ENCODE results near the gene METTL18.

METTL18 gene

GRCh38 chr1:169784102-169784501 lies 10.6 kb downstream of the METTL18 start:
- no peak for DNase-seq

DNA sequence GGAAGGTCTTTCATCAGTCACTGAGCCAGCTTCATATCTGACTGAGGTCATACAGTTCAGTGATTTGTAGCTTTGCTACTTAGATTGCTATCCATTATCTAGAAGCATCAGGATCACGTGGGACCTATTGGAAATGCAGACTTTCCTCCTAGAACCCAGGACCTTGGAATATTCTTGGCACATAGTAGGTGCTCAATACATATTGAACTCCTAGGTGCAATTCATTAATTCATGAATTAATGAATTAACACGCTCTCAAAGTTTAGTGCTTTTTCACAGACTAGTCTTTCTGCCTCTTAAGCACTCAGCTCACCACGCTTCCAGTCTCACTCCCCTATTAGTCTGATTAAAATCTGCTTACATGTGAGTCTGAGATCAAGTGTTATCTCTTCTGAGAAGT lies 12.1 kb downstream of the METTL18 start:
- no peak for DNase-seq

GRCh38 chr1:169779970-169780369 lies 14.7 kb downstream of the METTL18 start:
- DNase-seq = no peak

- no peak for DNase-seq
Measured at GRCh38 chr1:169779150-169779549, 15.6 kb downstream of the METTL18 start.

- no peak for DNase-seq
Measured at GRCh38 chr1:169776440-169776839, 18.3 kb downstream of the METTL18 start.

GRCh38 chr1:169768161-169768560 lies 26.5 kb downstream of the METTL18 start:
- DNase-seq = no peak

DNA sequence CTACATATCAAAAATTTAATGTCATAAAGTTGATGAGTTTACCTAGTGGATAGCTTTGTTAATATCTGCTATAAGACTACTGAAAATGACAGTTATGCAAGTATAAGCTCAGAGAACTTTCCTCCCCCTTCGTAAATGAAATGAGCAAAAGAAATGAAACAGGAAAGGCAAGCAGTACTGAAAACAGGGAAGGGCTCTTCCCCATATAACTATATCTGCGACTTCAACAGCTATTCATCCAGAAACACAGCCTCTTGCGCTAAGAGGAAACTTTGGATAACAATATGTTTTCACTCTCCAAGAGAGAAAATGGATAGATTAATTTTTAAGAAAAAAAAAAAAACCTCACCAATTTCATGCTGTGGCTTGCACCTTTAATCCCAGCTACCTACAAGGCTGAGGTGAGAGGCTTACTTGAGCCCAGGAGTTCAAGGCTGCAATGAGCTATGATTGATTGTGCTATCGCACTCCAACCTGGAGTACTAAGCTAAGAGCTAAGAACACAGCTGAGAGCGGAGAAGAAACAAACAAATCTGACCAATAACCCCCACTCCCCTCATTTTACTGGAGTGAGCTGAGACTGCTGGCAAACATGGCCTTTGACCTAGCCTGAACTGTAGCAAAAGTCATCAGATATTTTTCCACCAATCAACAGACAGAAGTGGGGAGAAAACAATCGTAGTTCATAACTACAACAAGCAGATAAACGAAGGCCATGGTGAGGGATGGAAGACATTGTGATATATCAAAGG lies 29.0 kb downstream of the METTL18 start:
- DNase-seq = no peak

- no peak for DNase-seq
Measured at GRCh38 chr1:169764919-169765318, 29.8 kb downstream of the METTL18 start.

DNA sequence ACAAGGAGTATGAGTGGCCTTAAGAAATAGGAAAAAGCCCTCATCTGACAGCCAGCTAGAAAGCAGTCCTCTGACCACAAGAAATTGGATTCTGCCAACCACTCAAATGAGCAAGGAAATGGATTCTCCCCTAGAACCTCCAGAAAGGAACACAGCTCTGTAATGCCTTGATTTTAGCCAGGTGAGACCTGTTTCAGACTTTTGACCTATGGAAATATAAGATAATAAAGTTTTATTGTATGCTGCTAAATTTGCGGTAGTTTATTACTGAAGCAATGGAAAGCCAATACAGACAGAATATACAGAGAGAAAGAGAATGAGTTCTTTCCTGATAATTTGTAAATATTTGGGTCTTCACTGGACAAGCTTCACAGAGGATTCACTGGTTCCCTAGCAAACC lies 32.0 kb downstream of the METTL18 start:
- no peak for DNase-seq

- no peak for DNase-seq
Measured at GRCh38 chr1:169759038-169759437, 35.7 kb downstream of the METTL18 start.

DNA sequence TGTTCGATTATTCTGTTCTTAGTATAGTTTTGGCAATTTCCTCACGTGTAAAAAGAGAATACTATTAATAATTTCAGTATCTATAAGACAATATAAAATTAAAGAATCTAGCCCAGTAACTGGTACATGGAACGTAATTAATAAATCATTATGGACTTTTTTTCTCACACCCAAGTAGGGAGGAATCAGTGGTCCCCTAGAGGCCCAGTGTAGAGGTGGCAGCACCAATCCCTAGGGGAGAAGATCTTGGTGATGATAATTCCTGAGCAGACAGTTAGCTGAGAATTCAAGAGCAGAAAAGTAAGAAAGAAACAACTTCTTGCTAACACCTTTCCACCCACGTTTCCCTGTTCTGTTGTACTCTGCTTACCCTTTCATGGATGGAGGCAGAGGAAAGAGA lies 41.2 kb downstream of the METTL18 start:
- DNase-seq = no peak

DNA sequence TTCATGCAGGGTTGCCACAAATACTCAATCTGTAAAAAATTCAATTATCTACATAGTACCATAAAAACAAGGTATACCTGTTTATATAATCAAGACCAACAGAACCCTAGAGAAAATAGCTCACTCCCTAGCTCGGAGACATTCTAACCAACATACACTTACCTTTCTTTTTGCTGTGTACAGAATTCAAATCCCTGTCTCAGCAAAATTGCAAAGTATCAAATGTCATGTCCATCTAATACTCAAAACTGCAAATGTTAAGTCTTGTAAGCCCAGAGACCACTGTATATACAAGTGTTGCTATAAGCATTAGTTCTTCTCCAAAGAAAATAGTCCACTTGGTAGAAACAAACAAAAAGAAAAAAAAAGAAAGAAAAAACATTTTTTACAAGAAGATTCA lies 44.7 kb downstream of the METTL18 start:
- DNase-seq = no peak

- DNase-seq = no peak
Measured at GRCh38 chr1:169746550-169746949, 48.2 kb downstream of the METTL18 start.

DNA sequence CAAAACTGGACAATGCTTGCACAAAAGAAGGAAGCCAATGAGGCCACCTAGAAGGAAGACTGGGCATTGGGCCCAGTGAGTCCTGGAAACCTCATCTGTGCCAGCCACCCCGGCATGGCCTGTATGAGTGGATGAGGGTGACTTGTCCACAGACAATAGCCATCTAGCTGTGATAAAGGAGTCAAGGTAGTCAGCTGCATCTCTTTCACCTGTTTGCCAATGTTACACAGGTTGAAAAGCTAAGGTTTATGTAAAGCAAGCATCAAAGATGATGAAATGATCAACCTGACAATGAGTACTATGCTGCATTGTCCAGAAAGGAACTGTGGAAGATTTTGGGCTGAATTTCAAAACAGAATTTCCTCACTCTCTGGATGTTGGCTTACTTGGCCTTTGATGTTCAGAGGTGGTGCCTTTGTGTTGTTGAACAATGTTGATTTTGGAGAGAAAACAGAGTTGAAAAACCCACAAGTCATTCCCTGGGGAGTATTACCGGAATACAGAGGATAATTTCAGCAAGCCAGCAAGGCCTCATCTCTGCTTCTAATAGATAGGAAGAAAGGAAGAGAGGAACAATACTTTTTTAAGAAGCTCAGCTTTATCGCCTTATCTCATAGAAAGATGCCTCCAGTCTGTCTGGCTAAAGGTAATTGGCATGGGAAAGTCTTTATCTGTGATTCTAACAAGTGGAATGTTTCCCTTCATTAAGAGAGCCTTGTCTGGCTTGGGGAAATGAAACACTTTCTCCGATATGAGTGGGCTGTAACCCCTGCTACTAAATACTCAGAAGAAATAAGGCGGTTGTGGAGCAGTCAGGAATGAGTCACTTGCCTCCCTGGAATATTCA lies 49.5 kb downstream of the METTL18 start:
- DNase-seq = no peak
